HEK293 (cell line): ENCODE measurements around the gene WDR7.

Experiments used
- KLF16 ChIP-seq: fragments of 450-650 bp; formaldehyde crosslinking; IDR thresholded peaks from 2 replicates; pipeline ENCODE4 v1.5.1; 2017; ENCODE audit warnings: missing biosample characterization, missing genetic modification characterization
- SP2 ChIP-seq: fragments of 450-650 bp; formaldehyde crosslinking; IDR thresholded peaks from 2 replicates; pipeline ENCODE4 v1.5.1; 2016; ENCODE audit warnings: missing biosample characterization, missing genetic modification characterization
- ZBTB48 ChIP-seq: fragments of 450-650 bp; formaldehyde crosslinking; IDR thresholded peaks from 2 replicates; pipeline ENCODE4 v1.5.1; 2016; ENCODE audit warnings: missing biosample characterization, missing genetic modification characterization
- ZBTB7A ChIP-seq: fragments of 450-650 bp; formaldehyde crosslinking; IDR thresholded peaks from 2 replicates; pipeline ENCODE4 v1.5.1; 2016; ENCODE audit warnings: low read depth, missing biosample characterization, missing genetic modification characterization
- ZEB2 ChIP-seq: fragments of 450-650 bp; formaldehyde crosslinking; IDR thresholded peaks from 2 replicates; pipeline ENCODE4 v1.5.1; 2016; ENCODE audit warnings: missing biosample characterization, missing genetic modification characterization
- ZFP37 ChIP-seq: fragments of 450-650 bp; formaldehyde crosslinking; IDR thresholded peaks from 2 replicates; pipeline ENCODE4 v1.5.1; 2016; ENCODE audit warnings: missing biosample characterization, missing genetic modification characterization
- ZNF138 ChIP-seq: fragments of 450-650 bp; formaldehyde crosslinking; IDR thresholded peaks from 2 replicates; pipeline ENCODE4 v1.5.1; 2016; ENCODE audit warnings: missing biosample characterization, missing genetic modification characterization, borderline replicate concordance
- ZNF157 ChIP-seq: fragments of 450-650 bp; formaldehyde crosslinking; IDR thresholded peaks from 2 replicates; pipeline ENCODE4 v1.5.1; 2016; ENCODE audit warnings: missing biosample characterization, missing genetic modification characterization
- ZNF266 ChIP-seq: fragments of 450-650 bp; formaldehyde crosslinking; IDR thresholded peaks from 2 replicates; pipeline ENCODE4 v1.5.1; 2016; ENCODE audit warnings: missing biosample characterization, missing genetic modification characterization, low read depth
- ZNF292 ChIP-seq: fragments of 450-650 bp; formaldehyde crosslinking; IDR thresholded peaks from 2 replicates; pipeline ENCODE4 v1.5.1; 2016; ENCODE audit warnings: low read depth, missing biosample characterization, missing genetic modification characterization, borderline replicate concordance
- ZNF311 ChIP-seq: fragments of 450-650 bp; formaldehyde crosslinking; IDR thresholded peaks from 2 replicates; pipeline ENCODE4 v1.5.1; 2017; ENCODE audit warnings: missing biosample characterization, missing genetic modification characterization, borderline replicate concordance
- ZNF677 ChIP-seq: fragments of 450-650 bp; IDR thresholded peaks from 2 replicates; pipeline ENCODE4 v1.5.0; 2018; ENCODE audit warnings: missing biosample characterization, mild to moderate bottlenecking, missing genetic modification characterization, moderate library complexity
- TF ChIP-seq, protein P1 (sequence below): fragments of 450-650 bp; formaldehyde crosslinking; IDR thresholded peaks from 2 replicates; pipeline ENCODE4 v1.5.1; 2016; ENCODE audit warnings: missing biosample characterization, missing genetic modification characterization
- TF ChIP-seq, protein P2 (sequence below): fragments of 450-650 bp; formaldehyde crosslinking; IDR thresholded peaks from 2 replicates; pipeline ENCODE4 v1.5.1; 2016; ENCODE audit warnings: missing biosample characterization, missing genetic modification characterization, low read depth

GRCh38 chr18:57029761-57030160 is 378.6 kb downstream of the WDR7 start:
- TF ChIP-seq, protein P1, sequence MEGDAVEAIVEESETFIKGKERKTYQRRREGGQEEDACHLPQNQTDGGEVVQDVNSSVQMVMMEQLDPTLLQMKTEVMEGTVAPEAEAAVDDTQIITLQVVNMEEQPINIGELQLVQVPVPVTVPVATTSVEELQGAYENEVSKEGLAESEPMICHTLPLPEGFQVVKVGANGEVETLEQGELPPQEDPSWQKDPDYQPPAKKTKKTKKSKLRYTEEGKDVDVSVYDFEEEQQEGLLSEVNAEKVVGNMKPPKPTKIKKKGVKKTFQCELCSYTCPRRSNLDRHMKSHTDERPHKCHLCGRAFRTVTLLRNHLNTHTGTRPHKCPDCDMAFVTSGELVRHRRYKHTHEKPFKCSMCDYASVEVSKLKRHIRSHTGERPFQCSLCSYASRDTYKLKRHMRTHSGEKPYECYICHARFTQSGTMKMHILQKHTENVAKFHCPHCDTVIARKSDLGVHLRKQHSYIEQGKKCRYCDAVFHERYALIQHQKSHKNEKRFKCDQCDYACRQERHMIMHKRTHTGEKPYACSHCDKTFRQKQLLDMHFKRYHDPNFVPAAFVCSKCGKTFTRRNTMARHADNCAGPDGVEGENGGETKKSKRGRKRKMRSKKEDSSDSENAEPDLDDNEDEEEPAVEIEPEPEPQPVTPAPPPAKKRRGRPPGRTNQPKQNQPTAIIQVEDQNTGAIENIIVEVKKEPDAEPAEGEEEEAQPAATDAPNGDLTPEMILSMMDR (tag by site-specific recombination) = no peak
- TF ChIP-seq ZNF157 (tag by site-specific recombination) (no peak), ZFP37 (tag by site-specific recombination) (no peak), KLF16 (no peak), ZBTB48 (tag by site-specific recombination) (no peak), ZNF677 (tag by site-specific recombination) (no peak), ZNF266 (tag by site-specific recombination) (no peak), ZEB2 (tag by site-specific recombination) (no peak), ZBTB7A (no peak), ZNF138 (tag by site-specific recombination) (no peak), ZNF292 (no peak), ZNF311 (tag by site-specific recombination) (no peak), SP2 (tag by site-specific recombination) (no peak)
- TF ChIP-seq, protein P2, sequence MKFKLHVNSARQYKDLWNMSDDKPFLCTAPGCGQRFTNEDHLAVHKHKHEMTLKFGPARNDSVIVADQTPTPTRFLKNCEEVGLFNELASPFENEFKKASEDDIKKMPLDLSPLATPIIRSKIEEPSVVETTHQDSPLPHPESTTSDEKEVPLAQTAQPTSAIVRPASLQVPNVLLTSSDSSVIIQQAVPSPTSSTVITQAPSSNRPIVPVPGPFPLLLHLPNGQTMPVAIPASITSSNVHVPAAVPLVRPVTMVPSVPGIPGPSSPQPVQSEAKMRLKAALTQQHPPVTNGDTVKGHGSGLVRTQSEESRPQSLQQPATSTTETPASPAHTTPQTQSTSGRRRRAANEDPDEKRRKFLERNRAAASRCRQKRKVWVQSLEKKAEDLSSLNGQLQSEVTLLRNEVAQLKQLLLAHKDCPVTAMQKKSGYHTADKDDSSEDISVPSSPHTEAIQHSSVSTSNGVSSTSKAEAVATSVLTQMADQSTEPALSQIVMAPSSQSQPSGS (tag by site-specific recombination) = no peak
